ENCODE data around the gene LRRIQ4.

GRCh38 chr3:169836078-169836941, 23.6 kb downstream of the LRRIQ4 start:
- TF ChIP-seq GATA3 (IDR thresholded peaks at IDR 0.05; ENCODE audit: low read depth, low read length) (no peak), GATA2 (IDR thresholded peaks at IDR 0.05; ENCODE audit: low read depth, low read length) (no peak)
